ENCODE data around the gene CARS1.

The CARS1 gene

GRCh38 chr11:2990617-2991451 lies 66.4 kb downstream of the CARS1 start:
- DNase-seq, result no peak

- no peak for DNase-seq
These were observed 67.7 kb downstream of the CARS1 start for GRCh38 chr11:2989551-2989950.

DNA sequence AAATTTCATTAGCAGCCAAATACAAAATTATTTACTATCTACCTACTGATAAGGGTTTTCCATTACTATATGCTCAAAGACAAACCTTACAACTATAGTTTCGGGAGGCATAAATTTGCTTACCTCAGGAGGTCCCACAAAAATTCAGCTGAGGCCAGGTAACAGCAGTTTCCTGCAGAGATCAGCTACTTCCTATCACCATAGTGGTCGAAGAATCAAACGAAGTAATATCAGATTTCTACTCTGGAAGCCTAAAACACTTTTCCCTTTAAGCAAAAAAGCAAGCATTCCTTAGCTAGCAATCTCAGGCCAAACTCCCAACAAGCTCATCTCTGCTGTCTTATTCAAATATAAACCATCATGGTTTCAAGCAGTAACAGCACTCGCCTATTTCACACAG lies 68.2 kb downstream of the CARS1 start:
- no peak for DNase-seq

- no peak for DNase-seq
These were observed 69.1 kb downstream of the CARS1 start for GRCh38 chr11:2987881-2988861.

DNA sequence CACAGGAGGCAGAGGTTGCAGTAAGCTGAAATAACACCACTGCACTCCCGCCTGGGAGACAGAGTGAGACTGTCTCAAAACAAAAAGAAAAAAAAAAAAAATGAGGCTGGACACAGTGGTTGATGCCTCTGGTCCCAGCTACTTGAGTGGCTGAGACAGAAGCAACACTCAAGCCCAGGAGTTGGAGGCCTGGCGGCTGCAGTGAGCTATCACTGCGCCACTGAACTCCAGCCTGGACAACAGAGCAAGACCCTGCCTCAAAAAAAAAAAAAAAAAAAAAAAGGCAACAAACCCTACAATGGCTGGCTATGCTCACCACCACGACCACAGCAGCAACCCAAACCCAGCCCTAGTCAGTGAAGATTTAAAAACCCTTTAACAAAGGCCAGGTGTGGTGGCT lies 73.3 kb downstream of the CARS1 start:
- DNase-seq, result no peak

DNA sequence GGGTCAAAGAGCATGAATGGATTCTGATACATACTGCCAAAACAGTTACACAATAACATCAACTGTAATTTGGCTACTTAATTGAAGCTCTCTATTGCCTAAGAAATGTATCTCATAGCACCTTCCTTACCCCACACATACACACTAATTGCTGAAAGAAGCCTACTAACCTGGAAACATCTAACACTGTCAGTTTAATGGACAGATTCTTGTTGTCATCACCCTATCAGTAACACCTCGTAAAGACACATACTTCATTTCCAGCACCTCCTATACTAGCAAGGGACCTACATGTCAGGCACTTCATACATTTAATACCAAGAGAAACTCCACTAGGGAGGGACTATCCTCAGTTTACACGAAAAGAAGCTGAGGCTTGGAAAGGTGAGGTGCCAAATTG lies 75.0 kb downstream of the CARS1 start:
- DNase-seq, result no peak

GRCh38 chr11:2981130-2981529 lies 76.1 kb downstream of the CARS1 start:
- DNase-seq, result no peak

DNA sequence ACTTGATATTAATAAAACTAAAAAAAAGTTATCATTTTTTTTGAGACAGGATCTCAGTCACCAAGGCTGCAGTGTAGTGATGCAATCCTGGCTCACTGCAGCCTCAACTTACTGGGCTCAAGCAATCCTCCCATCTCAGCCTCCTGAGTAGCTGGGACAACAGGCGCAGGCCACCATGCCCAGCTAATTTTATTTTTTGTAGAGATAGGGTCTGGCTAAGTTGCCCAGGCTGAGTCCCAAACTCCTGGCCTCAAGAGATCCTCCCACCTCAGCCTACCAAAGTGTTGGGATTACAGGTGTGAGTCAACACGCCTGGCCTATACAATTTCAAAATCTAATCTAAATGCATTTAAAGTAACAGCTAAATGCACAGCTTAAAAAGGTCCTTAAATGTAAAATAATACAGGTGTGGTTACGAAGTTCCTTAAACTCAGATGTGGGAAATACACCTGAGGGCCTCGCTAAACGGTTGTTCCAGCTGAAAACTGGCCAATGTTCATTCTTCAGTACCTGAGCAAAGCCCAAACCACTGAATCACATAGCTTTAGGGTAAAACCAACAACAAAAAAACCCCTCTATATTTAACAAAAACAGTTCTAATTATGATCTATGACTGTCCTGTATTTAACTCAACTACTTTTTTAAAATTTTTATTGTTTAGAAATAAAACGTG lies 76.9 kb downstream of the CARS1 start:
- DNase-seq, result no peak

- no peak for DNase-seq
These were observed 80.1 kb downstream of the CARS1 start for GRCh38 chr11:2977113-2977512.

DNA sequence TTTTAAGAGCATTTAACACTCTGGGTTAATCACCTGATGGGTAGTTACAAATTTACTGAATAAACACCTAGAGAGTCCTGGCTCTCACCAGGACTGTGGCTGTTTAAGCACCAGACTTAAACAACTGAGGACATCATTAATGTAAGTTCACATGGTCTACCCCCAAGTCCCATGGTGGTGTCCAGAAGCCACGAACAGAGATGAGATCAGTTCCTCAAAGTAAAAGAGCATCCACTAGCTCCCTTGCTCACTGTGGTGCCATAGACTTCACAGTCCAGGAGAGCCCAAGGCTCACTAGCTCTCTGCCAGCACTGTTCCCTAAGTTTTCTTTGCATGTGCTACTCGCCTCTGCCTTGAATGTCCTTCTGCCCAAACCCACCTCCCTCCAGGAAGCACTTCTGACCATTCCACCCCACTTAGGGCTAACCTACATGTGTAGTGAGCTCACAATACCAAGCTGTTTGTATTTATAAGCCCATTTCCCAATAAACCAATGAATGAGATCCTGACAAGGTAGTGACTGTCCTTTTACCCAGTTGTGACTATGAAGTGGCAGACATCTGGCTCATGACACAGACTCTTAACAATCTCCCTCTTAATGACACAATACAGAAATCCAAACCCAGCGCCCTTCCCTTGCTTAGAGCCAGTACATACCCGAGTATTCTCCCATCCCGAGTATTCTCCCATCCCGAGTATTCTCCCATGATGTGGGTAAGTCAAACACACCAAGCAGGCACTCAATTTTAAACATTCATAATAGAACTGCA lies 80.7 kb downstream of the CARS1 start:
- DNase-seq, result no peak

GRCh38 chr11:2975594-2975993 lies 81.6 kb downstream of the CARS1 start:
- DNase-seq, result no peak

GRCh38 chr11:2974272-2974671 lies 83.0 kb downstream of the CARS1 start:
- no peak for DNase-seq

- DNase-seq, result no peak
These were observed 88.8 kb downstream of the CARS1 start for GRCh38 chr11:2968341-2968900.

DNA sequence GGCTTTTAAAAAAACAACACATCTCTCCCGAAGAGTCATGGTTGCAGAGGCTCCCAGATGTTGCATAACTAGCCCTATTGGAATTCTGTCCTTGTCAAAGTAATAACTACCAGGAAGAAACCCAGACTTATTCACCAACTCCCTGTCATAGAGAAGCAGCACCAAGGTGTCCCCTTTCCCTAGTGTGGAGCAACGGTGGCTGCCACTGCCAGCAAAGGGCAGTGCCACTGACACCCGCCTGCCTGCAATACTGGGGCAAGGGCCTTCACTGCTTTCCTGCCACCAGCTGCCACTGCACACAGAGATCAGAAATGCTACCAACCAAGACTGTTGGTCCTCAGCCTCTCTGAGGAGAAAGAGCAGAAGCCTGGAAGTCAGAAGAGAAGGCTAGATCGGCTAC lies 92.4 kb downstream of the CARS1 start:
- no peak for DNase-seq

DNA sequence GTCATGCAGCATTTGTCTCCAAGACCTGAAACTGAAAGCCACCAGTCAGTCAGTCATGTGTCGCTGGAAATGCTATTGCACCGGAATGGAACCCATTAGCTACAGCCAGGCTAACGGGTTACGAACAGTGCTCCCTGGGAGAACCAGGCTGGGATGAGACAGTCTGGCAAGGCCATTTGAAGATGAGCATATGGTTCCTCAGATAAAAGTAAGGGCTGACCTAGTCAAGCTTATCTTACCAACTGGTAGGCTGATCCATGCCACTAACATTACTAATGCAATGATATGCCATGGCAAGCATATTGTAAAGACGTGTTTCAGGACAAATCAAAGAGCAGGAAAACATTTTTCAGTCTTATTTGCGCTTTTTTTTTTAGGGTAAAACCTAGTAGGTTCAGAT lies 93.5 kb downstream of the CARS1 start:
- DNase-seq, result no peak

- no peak for DNase-seq
These were observed 94.0 kb downstream of the CARS1 start for GRCh38 chr11:2963112-2963754.

DNA sequence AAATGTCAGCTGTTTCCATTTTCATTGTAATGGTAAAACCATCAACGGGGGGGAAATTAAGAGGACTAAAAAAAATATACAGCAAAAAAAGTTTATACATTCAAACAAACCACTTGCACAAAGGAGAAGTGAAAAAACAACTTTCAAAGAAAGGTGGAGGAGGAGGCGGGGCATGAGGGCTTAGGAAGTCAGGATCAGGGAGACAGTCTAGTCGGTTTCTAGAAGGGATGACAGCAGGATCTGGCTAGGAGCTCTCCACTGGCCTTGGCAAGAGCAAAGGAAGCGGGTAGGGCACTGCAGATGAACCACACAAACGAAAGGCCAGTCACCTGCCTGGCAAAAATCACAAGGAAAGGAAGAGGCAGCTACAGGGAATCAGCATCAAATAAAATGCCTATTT lies 96.1 kb downstream of the CARS1 start:
- DNase-seq, result no peak

DNA sequence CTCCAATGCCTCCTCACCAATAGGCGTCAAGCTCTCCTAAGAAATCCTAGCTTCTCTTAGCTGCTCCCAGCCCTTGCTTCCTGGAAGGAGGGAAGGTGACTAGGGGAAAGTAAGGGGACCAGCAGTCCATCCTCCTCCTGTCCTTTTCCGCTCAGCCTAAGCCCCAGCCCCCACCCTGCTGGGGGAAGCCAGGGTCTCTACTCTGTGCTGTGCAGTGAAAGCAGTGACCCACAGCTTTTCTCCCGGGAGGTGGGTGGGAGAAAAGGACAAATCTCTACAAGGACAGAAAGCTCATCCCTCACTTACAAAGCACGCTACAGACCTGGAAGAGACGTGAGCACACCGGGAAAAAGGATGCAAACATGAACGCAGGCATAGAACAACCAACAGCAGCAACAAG lies 97.1 kb downstream of the CARS1 start:
- DNase-seq, result no peak

GRCh38 chr11:2958251-2958650 lies 99.0 kb downstream of the CARS1 start:
- no peak for DNase-seq

DNA sequence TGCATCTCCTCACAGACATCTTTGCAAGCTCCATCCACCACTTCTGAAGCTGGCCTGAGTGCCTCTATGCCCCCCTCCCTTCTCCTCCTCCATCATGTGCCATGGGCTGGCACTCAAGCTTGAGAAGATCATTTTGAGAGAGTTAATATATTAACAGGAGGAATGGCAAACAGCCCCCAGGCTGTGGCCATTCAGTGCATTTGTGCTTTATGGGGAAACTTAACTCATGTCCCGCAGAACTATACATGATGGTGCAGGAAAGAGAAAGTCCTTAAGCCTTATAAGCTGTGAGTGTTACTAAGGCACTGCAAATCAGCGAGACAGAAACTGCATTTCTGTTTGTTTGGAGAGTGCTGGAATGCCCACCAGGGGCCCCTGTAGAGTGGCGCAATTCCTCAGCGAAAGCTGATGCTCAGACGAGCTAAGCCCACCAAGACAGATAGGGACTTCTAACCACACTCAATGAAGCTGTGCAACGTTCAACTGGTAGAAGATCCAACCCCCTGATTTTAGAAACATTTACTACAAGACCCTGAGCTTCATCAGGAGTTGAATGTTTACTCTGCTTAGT lies 101.2 kb downstream of the CARS1 start:
- no peak for DNase-seq

GRCh38 chr11:2954263-2954662 lies 103.0 kb downstream of the CARS1 start:
- DNase-seq, result no peak

All from NCI-H2171 treated with DMSO at 0.1 percent for 48 hours (cell line).